IMR-90 (cell line): ENCODE measurements around the gene LARP4B. TPM values are rescaled to one million over a fixed set of nuclear protein-coding genes. Genes with fewer than 3 reads are reported as not detected.

Source experiments
- ATAC-seq: fragments of 200-7000 bp; cut with Tn5 transposase; 2 replicates; pipeline ENCODE4 v1.9.1; 2020; ENCODE audit warnings: low read depth, mild to moderate bottlenecking, moderate library complexity
- BruUV-seq: library from RNA; stranded (reverse); fragments of 400-500 nt; replicated peaks from 2 replicates; lab custom pipeline; 2021; lab: Mats Ljungman, UMichigan
- CTCF ChIA-PET: fragments of 300-600 bp; formaldehyde crosslinking; extraction: SDS; loops from one replicate; lab custom pipeline; 2021; ENCODE audit warnings: antibody characterized with exemption; lab: Yijun Ruan, JAX
- POLR2A ChIA-PET: fragments of 300-600 bp; sonication (Branson Sonifier 250); formaldehyde crosslinking; loops from one replicate; lab custom pipeline; 2022; ENCODE audit warnings: antibody characterized with exemption; ENCODE audit not compliant: unreplicated experiment; lab: Charles Lee
- DNase-seq: peaks from one replicate; pipeline ENCODE4 v3.0.0; 2013
- H2AFZ ChIP-seq: replicated peaks from 2 replicates; pipeline ENCODE3; 2013; ENCODE audit warnings: low read length, mild to moderate bottlenecking; ENCODE audit not compliant: poor library complexity
- H2AK5ac ChIP-seq: 2 replicates; pipeline ENCODE4 v1.6.1; 2013; ENCODE audit warnings: low read depth, low read length, inconsistent platforms
- H2AK9ac ChIP-seq: replicated peaks from 2 replicates; pipeline ENCODE3; 2013; ENCODE audit warnings: mild to moderate bottlenecking, low read depth, low read length, moderate library complexity; ENCODE audit not compliant: poor library complexity
- H2BK120ac ChIP-seq: 2 replicates; pipeline ENCODE4 v1.6.1; 2013; ENCODE audit warnings: low read depth, low read length, inconsistent platforms
- H2BK15ac ChIP-seq: 3 replicates; pipeline ENCODE4 v1.6.1; 2013; ENCODE audit warnings: low read depth, low read length, inconsistent platforms
- H2BK20ac ChIP-seq: 2 replicates; pipeline ENCODE4 v1.6.1; 2013; ENCODE audit warnings: low read depth, mild to moderate bottlenecking, inconsistent platforms, low read length, moderate library complexity
- H2BK5ac ChIP-seq: 2 replicates; pipeline ENCODE4 v1.6.1; 2013; ENCODE audit warnings: mild to moderate bottlenecking, low read depth, low read length, inconsistent platforms; ENCODE audit not compliant: poor library complexity, severe bottlenecking
- H3K14ac ChIP-seq: replicated peaks from 2 replicates; pipeline ENCODE4 v1.6.1; 2013; ENCODE audit warnings: low read depth, low read length, inconsistent platforms
- H3K18ac ChIP-seq: 2 replicates; pipeline ENCODE4 v1.6.1; 2013; ENCODE audit warnings: low read depth, low read length, control low read depth
- H3K23ac ChIP-seq: 2 replicates; pipeline ENCODE4 v1.6.1; 2013; ENCODE audit warnings: low read depth, low read length, inconsistent platforms
- H3K27ac ChIP-seq: 2 replicates; pipeline ENCODE4 v1.5.1; 2013; ENCODE audit warnings: mild to moderate bottlenecking, control low read depth, low read length; ENCODE audit not compliant: insufficient read depth
- H3K27me3 ChIP-seq: 2 replicates; pipeline ENCODE4 v1.6.1; 2013; ENCODE audit warnings: low read length; ENCODE audit not compliant: control insufficient read depth, insufficient read depth
- H3K36me3 ChIP-seq: 2 replicates; pipeline ENCODE4 v1.6.1; 2013; ENCODE audit warnings: low read length, mixed read lengths; ENCODE audit not compliant: control insufficient read depth, insufficient read depth
- H3K4ac ChIP-seq: 2 replicates; pipeline ENCODE4 v1.6.1; 2013; ENCODE audit warnings: low read depth, low read length, inconsistent platforms
- H3K4me1 ChIP-seq: 2 replicates; pipeline ENCODE4 v1.6.1; 2013; ENCODE audit warnings: low read length, mixed read lengths; ENCODE audit not compliant: control insufficient read depth, insufficient read depth
- H3K4me2 ChIP-seq: 2 replicates; pipeline ENCODE4 v1.6.1; 2013; ENCODE audit warnings: low read depth, mild to moderate bottlenecking, control low read depth, low read length, moderate library complexity
- H3K4me3 ChIP-seq: 2 replicates; pipeline ENCODE4 v1.5.1; 2013; ENCODE audit warnings: low read depth, mild to moderate bottlenecking, control low read depth, low read length, moderate library complexity; ENCODE audit not compliant: insufficient read depth
- H3K56ac ChIP-seq: 2 replicates; pipeline ENCODE4 v1.6.1; 2013; ENCODE audit warnings: low read length, inconsistent platforms; ENCODE audit not compliant: insufficient read depth; ENCODE audit errors: extremely low read depth
- H3K79me1 ChIP-seq, 2 experiments: 2 replicates each; pipeline ENCODE4 v1.6.1; 2013; ENCODE audit warnings: low read length in 2 of 2, inconsistent platforms in 1 of 2, low read depth in 1 of 2
- H3K9ac ChIP-seq: 2 replicates; pipeline ENCODE4 v1.6.1; 2013; ENCODE audit warnings: low read depth, low read length, control low read depth
- H3K9me1 ChIP-seq: 2 replicates; pipeline ENCODE4 v1.6.1; 2013; ENCODE audit warnings: low read length, inconsistent platforms; ENCODE audit not compliant: insufficient read depth
- H3K9me3 ChIP-seq: 2 replicates; pipeline ENCODE4 v1.6.1; 2013; ENCODE audit warnings: low read length; ENCODE audit not compliant: control insufficient read depth, insufficient read depth
- H4K20me1 ChIP-seq: 2 replicates; pipeline ENCODE4 v1.6.1; 2013; ENCODE audit warnings: low read length, inconsistent platforms; ENCODE audit not compliant: insufficient read depth
- H4K5ac ChIP-seq: 2 replicates; pipeline ENCODE4 v1.6.1; 2013; ENCODE audit warnings: mild to moderate bottlenecking, low read depth, low read length, control low read depth
- H4K8ac ChIP-seq, 2 experiments: 2 replicates each; pipeline ENCODE4 v1.6.1; 2013; ENCODE audit warnings: low read depth in 2 of 2, low read length in 2 of 2, control low read depth in 1 of 2, inconsistent platforms in 1 of 2
- H4K91ac ChIP-seq: 2 replicates; pipeline ENCODE4 v1.6.1; 2013; ENCODE audit warnings: low read depth, low read length, inconsistent platforms; ENCODE audit not compliant: insufficient read depth
- BHLHE40 ChIP-seq: fragments of 150-350 bp; IDR thresholded peaks from 2 replicates; pipeline ENCODE4 v1.6.1; 2016; ENCODE audit warnings: mild to moderate bottlenecking, low read depth, low read length
- CHD1 ChIP-seq: IDR thresholded peaks from 2 replicates; pipeline ENCODE4 v1.6.1; 2012; ENCODE audit warnings: low read depth, low read length, improper control_type of control experiment
- SMC3 ChIP-seq: fragments of 150-350 bp; IDR thresholded peaks from 2 replicates; pipeline ENCODE4 v1.6.1; 2016; ENCODE audit warnings: low read depth, mild to moderate bottlenecking, antibody characterized with exemption, low read length, moderate library complexity
- WGBS, 2 experiments: methylation state at CpG; one replicate each; pipeline versions ENCODE4 v1.1.5 to v1.1.7; 2013; ENCODE audit warnings: missing lambda C conversion rate in 2 of 2; ENCODE audit not compliant: insufficient read length in 1 of 2; ENCODE audit errors: extremely low coverage in 2 of 2; 5-methylcytosine and 5-hydroxymethylcytosine counted together
- dilution Hi-C: fragments of 300-500 bp; cut with HindIII; formaldehyde crosslinking; loops from one replicate; pipeline ENCODE4 v1.14.3; 2018; ENCODE audit warnings: low sequenced_read_pairs; ENCODE audit not compliant: unreplicated experiment
- in situ Hi-C: fragments of 300-500 bp; cut with MboI; formaldehyde crosslinking; loops from 3 replicates; pipeline ENCODE4 v1.14.3; 2019; ENCODE audit warnings: low sequenced_read_pairs, inconsistent platforms, mixed read lengths
- intact Hi-C: fragments of 100-400 bp; cut with micrococcal nuclease; formaldehyde crosslinking; loops from 2 replicates; pipeline ENCODE4 v1.10.0; 2022
- polyA plus RNA-seq, 3 experiments: library from polyadenylated mRNA; depleted of rRNA; stranded (reverse); fragments of >200 nt; gene quantifications; 2 replicates each; pipeline ENCODE4 v1.2.3, GENCODE V29; 2012; ENCODE audit warnings: low replicate concordance in 1 of 3
- total RNA-seq: library from RNA; depleted of rRNA; stranded (reverse); fragments of >200 nt; gene quantifications from 2 replicates; pipeline ENCODE4 v1.2.3, GENCODE V29; 2012

The LARP4B gene
- total and polyA plus RNA-seq, 2 of the 4 experiments (the other 2 are of a cell fraction) = 24.3 to 25.5 TPM

- H3K79me1 ChIP-seq = no peaks in the 10 kb centered on the region
- intact Hi-C loops = loop anchor here (5.0 kb wide), 1 partner anchor 53 kb away; no protein-coding TSS in a partner anchor
These were observed 170.9 kb downstream of the LARP4B start for GRCh38 chr10:760622-761021.

More at GRCh38 chr10:760622-761021, 170.9 kb downstream of the LARP4B start:
- no peak overlapping the region for H3K9ac ChIP-seq
- H2AK5ac ChIP-seq = no peak overlapping the region
- peaks cover 4% of the 10 kb centered on the region for H3K27me3 ChIP-seq
- no peak overlapping the region for H2BK120ac ChIP-seq
- H3K14ac ChIP-seq = no peak overlapping the region
- ChIA-PET POLR2A (no interaction called here), CTCF (no interaction called here)
- H3K23ac ChIP-seq = no peak overlapping the region
- in situ Hi-C loops (no loop called here), dilution Hi-C loops (no loop called here)
- no peak overlapping the region for H3K18ac ChIP-seq
- ATAC-seq (no peak), DNase-seq (no peak)
- BruUV-seq = no TSS peak
- no peak overlapping the region for H4K5ac ChIP-seq
- no peak overlapping the region for H3K4ac ChIP-seq
- H3K4me2 ChIP-seq = no peak overlapping the region
- H2AK9ac ChIP-seq = no peak overlapping the region
- no peak overlapping the region for H4K91ac ChIP-seq
- H4K20me1 ChIP-seq = no peaks in the 10 kb centered on the region
- no peak overlapping the region for H2BK20ac ChIP-seq
- no peak overlapping the region for H2BK15ac ChIP-seq
- H2BK5ac ChIP-seq = no peak overlapping the region
- H3K9me3 ChIP-seq = peaks cover 4% of the 10 kb centered on the region; the same call in 1 of the 2 replicates
- no peaks in the 10 kb centered on the region for H3K36me3 ChIP-seq
- no peak overlapping the region for H3K4me3 ChIP-seq
- WGBS, 2 experiments = no CpG with 5 or more reads among the region's 2 CpGs
- H3K27ac ChIP-seq = no peak overlapping the region
- TF ChIP-seq SMC3 (no peak), CHD1 (no peak), BHLHE40 (no peak)
- H3K9me1 ChIP-seq = no peaks in the 10 kb centered on the region
- H4K8ac ChIP-seq = no peak overlapping the region
- no peak overlapping the region for H3K56ac ChIP-seq
- H3K4me1 ChIP-seq = no peaks in the 10 kb centered on the region
- H2AFZ ChIP-seq = no peak overlapping the region
